SK-N-SH treated with all-trans-retinoic acid at 6 μM for 48 hours (cell line): ENCODE measurements around the gene HEATR1.

Source experiments
- ATAC-seq: fragments of 200-7000 bp; cut with Tn5 transposase; 3 replicates; pipeline ENCODE4 v1.9.1; 2020; ENCODE audit warnings: mild to moderate bottlenecking, moderate library complexity
- ARNTL ChIP-seq: fragments of 450-650 bp; formaldehyde crosslinking; IDR thresholded peaks from 2 replicates; pipeline ENCODE4 v1.5.0; 2020; ENCODE audit warnings: low read depth, mild to moderate bottlenecking, moderate library complexity, borderline replicate concordance
- BACH2 ChIP-seq: fragments of 250-450 bp; sonication (Bioruptor Pico); IDR thresholded peaks from 2 replicates; pipeline ENCODE4 v1.9.0; 2021; ENCODE audit warnings: mild to moderate bottlenecking, borderline replicate concordance
- CREB5 ChIP-seq: fragments of 250-450 bp; sonication (Bioruptor Pico); IDR thresholded peaks from 2 replicates; pipeline ENCODE4 v1.5.1; 2020; ENCODE audit warnings: low read depth, mild to moderate bottlenecking, moderate library complexity
- CSDC2 ChIP-seq: fragments of 250-450 bp; sonication (Bioruptor Pico); IDR thresholded peaks from 2 replicates; pipeline ENCODE4 v1.5.0; 2020; ENCODE audit warnings: mild to moderate bottlenecking, moderate library complexity
- CSRNP3 ChIP-seq: fragments of 250-450 bp; sonication (Bioruptor Pico); IDR thresholded peaks from 2 replicates; pipeline ENCODE4 v1.5.1; 2021; ENCODE audit warnings: mild to moderate bottlenecking, moderate library complexity
- ESRRG ChIP-seq: fragments of 250-450 bp; sonication (Bioruptor Pico); IDR thresholded peaks from 2 replicates; pipeline ENCODE4 v1.6.1; 2021; ENCODE audit warnings: mild to moderate bottlenecking
- GLIS3 ChIP-seq: fragments of 250-450 bp; sonication (Bioruptor Pico); IDR thresholded peaks from 2 replicates; pipeline ENCODE4 v1.5.0; 2020; ENCODE audit warnings: mild to moderate bottlenecking, moderate library complexity
- ISL1 ChIP-seq: fragments of 250-450 bp; sonication (Bioruptor Pico); IDR thresholded peaks from 2 replicates; pipeline ENCODE4 v2.1.2; 2022; ENCODE audit warnings: mild to moderate bottlenecking, moderate library complexity
- OSR1 ChIP-seq: fragments of 250-450 bp; sonication (Bioruptor Pico); IDR thresholded peaks from 2 replicates; pipeline ENCODE4 v1.8.0; 2022; ENCODE audit warnings: moderate library complexity, mild to moderate bottlenecking, inconsistent platforms
- PATZ1 ChIP-seq: fragments of 250-450 bp; sonication (Bioruptor Pico); IDR thresholded peaks from 2 replicates; pipeline ENCODE4 v1.8.0; 2020; ENCODE audit warnings: mild to moderate bottlenecking, moderate library complexity, borderline replicate concordance
- POU6F1 ChIP-seq: fragments of 250-450 bp; sonication (Bioruptor Pico); IDR thresholded peaks from 2 replicates; pipeline ENCODE4 v1.8.0; 2021; ENCODE audit warnings: low read depth, mild to moderate bottlenecking, moderate library complexity, borderline replicate concordance
- RARB ChIP-seq: fragments of 250-450 bp; sonication (Bioruptor Pico); IDR thresholded peaks from 2 replicates; pipeline ENCODE4 v1.8.0; 2021; ENCODE audit warnings: mild to moderate bottlenecking, moderate library complexity
- SNAI2 ChIP-seq: fragments of 250-450 bp; sonication (Bioruptor Pico); IDR thresholded peaks from 2 replicates; pipeline ENCODE4 v1.5.0; 2020; ENCODE audit warnings: mild to moderate bottlenecking, moderate library complexity
- TCF4 ChIP-seq: fragments of 250-450 bp; sonication (Bioruptor Pico); IDR thresholded peaks from 2 replicates; pipeline ENCODE4 v1.8.0; 2021; ENCODE audit warnings: mild to moderate bottlenecking, moderate library complexity, borderline replicate concordance
- TSHZ2 ChIP-seq: fragments of 250-450 bp; sonication (Bioruptor Pico); IDR thresholded peaks from 2 replicates; pipeline ENCODE4 v1.5.0; 2020; ENCODE audit warnings: mild to moderate bottlenecking, moderate library complexity
- ZC3H10 ChIP-seq: fragments of 250-450 bp; sonication (Bioruptor Pico); IDR thresholded peaks from 2 replicates; pipeline ENCODE4 v1.5.1; 2021; ENCODE audit warnings: mild to moderate bottlenecking, moderate library complexity
- ZFP3 ChIP-seq: fragments of 250-450 bp; sonication (Bioruptor Pico); IDR thresholded peaks from 2 replicates; pipeline ENCODE4 v1.5.0; 2020; ENCODE audit warnings: mild to moderate bottlenecking, moderate library complexity
- ZFP30 ChIP-seq: fragments of 450-650 bp; formaldehyde crosslinking; IDR thresholded peaks from 2 replicates; pipeline ENCODE4 v1.5.0; 2022; ENCODE audit warnings: mild to moderate bottlenecking, moderate library complexity
- ZNF565 ChIP-seq: fragments of 450-650 bp; formaldehyde crosslinking; conservative IDR thresholded peaks from 2 replicates; pipeline ENCODE4 v1.5.0; 2020; ENCODE audit warnings: low read depth, mild to moderate bottlenecking, moderate library complexity
- ZNF70 ChIP-seq: fragments of 450-650 bp; formaldehyde crosslinking; IDR thresholded peaks from 2 replicates; pipeline ENCODE4 v1.5.0; 2020; ENCODE audit warnings: mild to moderate bottlenecking, moderate library complexity

The HEATR1 gene

GRCh38 chr1:236642763-236643162, 38.4 kb upstream of the HEATR1 start:
- no peak for ATAC-seq

GRCh38 chr1:236639686-236640085, 35.4 kb upstream of the HEATR1 start:
- no peak for TF ChIP-seq CREB5 (CRISPR knock-in tag)
- TF ChIP-seq ESRRG (CRISPR knock-in tag): no peak
- TF ChIP-seq TCF4 (CRISPR knock-in tag): no peak
- no peak for TF ChIP-seq ZC3H10 (CRISPR knock-in tag)
- TF ChIP-seq ZFP3 (CRISPR knock-in tag): no peak
- ATAC-seq: no peak

More at GRCh38 chr1:236642763-236643162, 38.4 kb upstream of the HEATR1 start:
- TF ChIP-seq TCF4 (CRISPR knock-in tag) (no peak), ARNTL (CRISPR knock-in tag) (no peak), CREB5 (CRISPR knock-in tag) (no peak), GLIS3 (CRISPR knock-in tag) (no peak), ZFP3 (CRISPR knock-in tag) (no peak), ZFP30 (CRISPR knock-in tag) (no peak), OSR1 (CRISPR knock-in tag) (no peak), CSDC2 (no peak), ZNF565 (CRISPR knock-in tag) (no peak), CSRNP3 (CRISPR knock-in tag) (no peak), ESRRG (CRISPR knock-in tag) (no peak), ISL1 (no peak), POU6F1 (CRISPR knock-in tag) (no peak), BACH2 (CRISPR knock-in tag) (no peak), PATZ1 (CRISPR knock-in tag) (no peak), ZNF70 (CRISPR knock-in tag) (no peak), SNAI2 (CRISPR knock-in tag) (no peak)

- ATAC-seq: no peak
- TF ChIP-seq TSHZ2 (CRISPR knock-in tag) (no peak), POU6F1 (CRISPR knock-in tag) (no peak), BACH2 (CRISPR knock-in tag) (no peak), ARNTL (CRISPR knock-in tag) (no peak), SNAI2 (CRISPR knock-in tag) (no peak), RARB (no peak), CREB5 (CRISPR knock-in tag) (no peak), GLIS3 (CRISPR knock-in tag) (no peak)
Observed at GRCh38 chr1:236638945-236639344, 34.6 kb upstream of the HEATR1 start.
